HepG2 (cell line): ENCODE measurements around the gene GNAS. TPM values are rescaled to one million over a fixed set of nuclear protein-coding genes. Genes with fewer than 3 reads are reported as not detected.

Experiments
- AGO1 ChIP-seq: fragments of 200-400 bp; formaldehyde crosslinking; IDR thresholded peaks from 2 replicates; pipeline ENCODE4 v1.6.1; 2017; ENCODE audit warnings: mild to moderate bottlenecking, low read depth, low read length, moderate library complexity; ENCODE audit not compliant: poor library complexity, severe bottlenecking
- CENPT ChIP-seq: sonication (generic); formaldehyde crosslinking; IDR thresholded peaks from 2 replicates; pipeline ENCODE4 v1.8.0; 2022; ENCODE audit warnings: low read depth, mild to moderate bottlenecking, moderate library complexity, missing genetic modification reagents
- CREM ChIP-seq, 2 experiments: sonication (generic) in 1 of 2; formaldehyde crosslinking in 1 of 2; IDR thresholded peaks; 2 replicates each; pipeline versions ENCODE4 v1.4.0 to v1.6.1; 2016 to 2020; ENCODE audit warnings: antibody characterized with exemption in 1 of 2, mild to moderate bottlenecking in 1 of 2, missing genetic modification reagents in 1 of 2
- HOXD1 ChIP-seq: sonication (generic); formaldehyde crosslinking; IDR thresholded peaks from 2 replicates; pipeline ENCODE4 v1.5.0; 2020; ENCODE audit warnings: missing genetic modification reagents
- MTA3 ChIP-seq: sonication (generic); formaldehyde crosslinking; IDR thresholded peaks from 2 replicates; pipeline ENCODE4 v1.4.0; 2020; ENCODE audit warnings: missing genetic modification reagents
- PHF20 ChIP-seq: sonication (generic); formaldehyde crosslinking; IDR thresholded peaks from 2 replicates; pipeline ENCODE4 v1.5.0; 2020; ENCODE audit warnings: mild to moderate bottlenecking, missing genetic modification reagents
- PITX1 ChIP-seq: sonication (generic); formaldehyde crosslinking; IDR thresholded peaks from 2 replicates; pipeline ENCODE4 v1.5.1; 2020; ENCODE audit warnings: mild to moderate bottlenecking, missing genetic modification reagents
- PRDM10 ChIP-seq: sonication (generic); formaldehyde crosslinking; IDR thresholded peaks from 2 replicates; pipeline ENCODE4 v1.4.0; 2020; ENCODE audit warnings: low read depth, missing genetic modification reagents
- RFXAP ChIP-seq: sonication (generic); formaldehyde crosslinking; IDR thresholded peaks from 2 replicates; pipeline ENCODE4 v1.4.0; 2020; ENCODE audit warnings: missing genetic modification reagents, borderline replicate concordance
- SKI ChIP-seq: fragments of 450-650 bp; IDR thresholded peaks from one replicate; pipeline ENCODE4 v1.6.1; 2018; ENCODE audit warnings: mild to moderate bottlenecking; ENCODE audit not compliant: partially characterized antibody
- ZKSCAN8 ChIP-seq: IDR thresholded peaks from 2 replicates; pipeline ENCODE4 v1.6.1; 2016; ENCODE audit warnings: borderline replicate concordance, missing genetic modification reagents, missing compliant biosample characterization
- ZNF280D ChIP-seq: sonication (generic); formaldehyde crosslinking; IDR thresholded peaks from 2 replicates; pipeline ENCODE4 v1.5.1; 2020; ENCODE audit warnings: mild to moderate bottlenecking, missing genetic modification reagents
- ZNF446 ChIP-seq: sonication (generic); formaldehyde crosslinking; IDR thresholded peaks from 2 replicates; pipeline ENCODE4 v1.5.0; 2020; ENCODE audit warnings: mild to moderate bottlenecking, missing genetic modification reagents
- ZNF749 ChIP-seq: sonication (generic); formaldehyde crosslinking; IDR thresholded peaks from 2 replicates; pipeline ENCODE4 v1.8.0; 2022; ENCODE audit warnings: mild to moderate bottlenecking, missing genetic modification reagents, moderate library complexity, borderline replicate concordance
- ZNF800 ChIP-seq: sonication (generic); formaldehyde crosslinking; IDR thresholded peaks from 2 replicates; pipeline ENCODE4 v1.4.0; 2020; ENCODE audit warnings: missing genetic modification reagents
- polyA plus RNA-seq, 8 experiments: library from polyadenylated mRNA; depleted of rRNA in 3 of 8; stranded (reverse) in 7 of 8; unstranded in 1 of 8; fragments of >200 nt; fragmentation: Illumina TruSeq in 4 of 8; extraction: Trizol in 4 of 8; gene quantifications; 2 replicates each; pipeline versions ENCODE4 v1.2.1 to v1.2.3, GENCODE V29; 2011 to 2016; ENCODE audit warnings: low read depth in 4 of 8, missing spikeins in 1 of 8, mixed read lengths in 1 of 8; ENCODE audit not compliant: insufficient read depth in 1 of 8
- total RNA-seq, 5 experiments: library from RNA; depleted of rRNA; stranded (reverse); fragments of >200 nt; fragmentation: Illumina TruSeq; extraction: Trizol; gene quantifications; 2 replicates each; pipeline ENCODE4 v1.2.3, GENCODE V29; 2016; ENCODE audit warnings: low read depth in 1 of 5
- TF ChIP-seq, protein P1 (sequence below): sonication (generic); formaldehyde crosslinking; IDR thresholded peaks from 2 replicates; pipeline ENCODE4 v1.5.1; 2020; ENCODE audit warnings: missing genetic modification reagents, mild to moderate bottlenecking, borderline replicate concordance

The GNAS gene
- total and polyA plus RNA-seq, 2 of the 13 experiments (the other 11 are each of a cell fraction or from before 2014, with no cell fraction given) = 407 to 1,008 TPM

DNA sequence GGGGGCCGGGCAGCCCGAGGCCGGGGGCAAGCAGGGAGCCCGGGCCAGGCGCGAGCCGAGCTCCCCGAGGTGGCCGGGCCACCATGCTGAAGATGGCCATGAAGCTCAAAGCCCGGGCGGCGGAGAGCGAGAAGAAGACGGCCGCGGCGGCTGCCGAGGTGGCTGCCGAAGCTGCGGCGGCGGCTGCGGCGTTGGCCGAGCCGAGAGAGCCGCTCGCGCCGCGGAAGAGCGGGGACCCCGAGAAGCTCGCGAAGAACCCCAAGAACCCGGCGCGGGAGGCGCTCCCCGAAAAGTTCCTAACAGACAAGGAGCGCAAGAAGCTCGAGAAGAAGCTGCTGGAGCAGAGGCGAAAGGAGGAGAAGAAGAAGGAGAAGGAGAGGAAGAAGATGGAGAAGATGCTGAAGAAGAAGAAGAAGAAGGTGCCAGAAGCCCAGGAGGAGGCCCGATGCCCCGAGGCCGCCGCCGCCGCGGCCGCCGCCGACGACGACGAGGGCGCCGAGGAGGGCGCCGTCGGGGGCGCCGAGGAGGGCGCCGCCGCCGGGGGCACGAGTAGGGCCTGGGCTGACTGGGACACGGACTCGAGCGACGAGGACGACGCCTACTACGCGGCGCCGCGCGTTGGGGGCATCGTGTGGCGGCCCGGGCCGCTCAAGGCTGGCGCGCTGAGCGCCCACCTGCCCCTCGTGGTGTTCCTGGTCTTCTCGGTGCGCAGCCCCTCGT, 37.4 kb downstream of the GNAS start (continued):
- TF ChIP-seq ZNF280D (CRISPR knock-in tag) = no peak
- no peak for TF ChIP-seq CENPT (CRISPR knock-in tag)
- no peak for TF ChIP-seq PRDM10
- no peak for TF ChIP-seq ZNF446
- no peak for TF ChIP-seq CREM (IDR thresholded peaks at IDR 0.05)
- TF ChIP-seq CREM (CRISPR knock-in tag; IDR thresholded peaks at IDR 0.05) = 0 out of 2 replicates have a peak, but pooled peaks have one; percentile 11
- TF ChIP-seq ZNF749 (CRISPR knock-in tag) = no peak
- TF ChIP-seq ZNF800 (CRISPR knock-in tag) = no peak; the same call in none of the 2 replicates
- no peak for TF ChIP-seq SKI
- TF ChIP-seq AGO1 = peak; percentile 62
- no peak for TF ChIP-seq ZKSCAN8 (CRISPR knock-in tag)
- no peak for TF ChIP-seq MTA3
- peak; percentile 5; the same call in 1 of the 2 replicates for TF ChIP-seq RFXAP (CRISPR knock-in tag)
- no peak; the same call in 1 of the 2 replicates for TF ChIP-seq HOXD1
- TF ChIP-seq PHF20 (CRISPR knock-in tag) = no peak
- no peak for TF ChIP-seq PITX1
- TF ChIP-seq, protein P1, sequence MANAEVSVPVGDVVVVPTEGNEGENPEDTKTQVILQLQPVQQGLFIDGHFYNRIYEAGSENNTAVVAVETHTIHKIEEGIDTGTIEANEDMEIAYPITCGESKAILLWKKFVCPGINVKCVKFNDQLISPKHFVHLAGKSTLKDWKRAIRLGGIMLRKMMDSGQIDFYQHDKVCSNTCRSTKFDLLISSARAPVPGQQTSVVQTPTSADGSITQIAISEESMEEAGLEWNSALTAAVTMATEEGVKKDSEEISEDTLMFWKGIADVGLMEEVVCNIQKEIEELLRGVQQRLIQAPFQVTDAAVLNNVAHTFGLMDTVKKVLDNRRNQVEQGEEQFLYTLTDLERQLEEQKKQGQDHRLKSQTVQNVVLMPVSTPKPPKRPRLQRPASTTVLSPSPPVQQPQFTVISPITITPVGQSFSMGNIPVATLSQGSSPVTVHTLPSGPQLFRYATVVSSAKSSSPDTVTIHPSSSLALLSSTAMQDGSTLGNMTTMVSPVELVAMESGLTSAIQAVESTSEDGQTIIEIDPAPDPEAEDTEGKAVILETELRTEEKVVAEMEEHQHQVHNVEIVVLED = no peak
